ENCODE measurements around the gene PACSIN3.

GRCh38 chr11:47178316-47178715, 7.9 kb downstream of the PACSIN3 start:
- TF ChIP-seq BHLHE40 (IDR thresholded peaks at IDR 0.05; ENCODE audit: low read depth, low read length) (no peak), USF2 (IDR thresholded peaks at IDR 0.05) (no peak), MAX (IDR thresholded peaks at IDR 0.05) (no peak), MAFK (IDR thresholded peaks at IDR 0.05; ENCODE audit: partially characterized antibody) (no peak), CTCF (IDR thresholded peaks at IDR 0.05) (no peak), RFX5 (IDR thresholded peaks at IDR 0.05) (no peak), POLR2A (IDR thresholded peaks at IDR 0.05; ENCODE audit: low read length) (no peak), SMC3 (IDR thresholded peaks at IDR 0.05) (no peak)

Data from A549 (cell line).